Jurkat, Clone E6-1 (cell line): ENCODE results near the gene ANKRD17.
A peak's percentile ranks its signal among the peaks of the same experiment; 100 is the strongest.
"Not testable (repeated sequence)": the region's sequence is repeated elsewhere in the genome, so short reads cannot be mapped to it uniquely, and the experiment has no call there.

Experiments
- DNase-seq: peaks from one replicate; pipeline ENCODE4 v3.0.0-alpha.2; 2011; ENCODE audit warnings: low read depth, low spot score
- H3K4me3 ChIP-seq: 2 replicates; pipeline ENCODE4 v1.5.1; 2011; ENCODE audit warnings: mild to moderate bottlenecking, low read length, control low read depth, moderate library complexity

Gene ANKRD17

GRCh38 chr4:73251384-73251783 lies 7.2 kb downstream of the ANKRD17 start:
- DNase-seq, result no peak
- no peak overlapping the region for H3K4me3 ChIP-seq

- H3K4me3 ChIP-seq, result no peak overlapping the region
- DNase-seq, result no peak
Observed at GRCh38 chr4:73250642-73251041, 8.0 kb downstream of the ANKRD17 start.

GRCh38 chr4:73248821-73249220 lies 9.8 kb downstream of the ANKRD17 start:
- no peak overlapping the region for H3K4me3 ChIP-seq
- DNase-seq, result no peak

DNA sequence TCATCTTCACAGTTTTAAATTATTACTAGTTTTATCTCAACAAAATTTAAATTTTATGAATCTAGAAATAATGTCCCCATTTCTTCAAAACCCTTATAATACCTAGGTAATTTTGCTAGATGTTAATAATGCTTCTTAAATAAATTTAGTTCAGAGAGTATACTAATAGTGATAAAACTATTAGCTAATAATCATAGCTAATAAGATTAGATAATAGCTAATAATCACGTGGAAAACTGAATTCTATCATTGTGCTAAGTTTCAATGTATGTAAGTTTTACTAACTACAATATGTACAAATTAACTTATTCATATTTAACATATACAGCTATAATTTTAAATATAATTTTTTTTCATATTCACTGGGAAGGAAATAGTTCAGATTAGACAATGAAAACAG lies 10.2 kb downstream of the ANKRD17 start:
- H3K4me3 ChIP-seq, result no peak overlapping the region
- no peak for DNase-seq

GRCh38 chr4:73247100-73247499 lies 11.5 kb downstream of the ANKRD17 start:
- H3K4me3 ChIP-seq, result no peak overlapping the region
- no peak for DNase-seq

DNA sequence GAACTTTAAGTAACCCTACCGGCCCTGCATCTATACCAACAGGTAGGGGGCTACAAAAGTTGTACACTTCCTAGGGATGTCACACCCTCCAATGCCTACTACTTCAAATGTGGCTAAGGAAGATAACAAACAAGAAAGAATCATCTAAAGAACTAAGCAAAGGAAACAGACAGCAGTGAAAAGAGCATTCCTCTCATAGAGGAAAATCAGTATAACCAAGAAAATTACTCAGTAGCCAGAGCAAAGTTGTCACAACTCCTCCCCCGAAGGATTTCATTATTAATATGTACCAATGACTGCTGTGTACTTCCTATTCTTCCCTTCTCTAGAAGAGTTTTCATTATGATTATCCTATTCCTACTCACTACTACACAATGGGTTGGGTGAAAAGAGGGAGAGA lies 12.6 kb downstream of the ANKRD17 start:
- H3K4me3 ChIP-seq, result no peak overlapping the region

DNA sequence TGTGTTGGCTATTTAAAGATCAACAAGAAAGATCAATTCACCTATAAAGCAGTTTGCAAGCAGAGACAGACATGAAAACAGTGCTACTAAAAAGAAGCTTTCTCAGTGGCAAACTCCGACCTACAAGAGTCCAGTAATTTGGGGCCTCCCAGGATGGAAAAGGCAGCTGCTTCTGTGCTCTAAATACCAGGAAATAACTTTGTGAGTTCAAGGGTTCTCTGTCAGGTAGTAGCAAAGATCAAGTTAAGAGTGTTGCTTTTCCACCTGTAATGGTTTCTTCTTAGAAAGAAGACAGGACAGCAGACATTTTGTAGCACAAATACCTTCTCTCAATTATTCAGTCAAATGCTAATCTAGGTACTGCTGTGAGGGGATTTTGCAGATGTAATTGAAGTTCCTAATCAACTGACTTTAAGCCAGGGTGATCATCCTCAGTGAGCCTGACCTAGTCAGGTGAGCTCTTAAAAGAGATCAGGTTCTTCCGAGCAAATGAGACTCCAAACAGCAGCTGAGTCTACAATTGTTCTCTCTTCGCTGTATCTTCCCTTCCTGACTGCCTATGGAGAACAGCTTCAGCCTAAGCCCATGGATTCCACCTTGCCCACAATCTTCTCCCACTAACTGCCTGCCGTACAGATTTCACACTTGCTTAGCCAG lies 13.5 kb downstream of the ANKRD17 start:
- H3K4me3 ChIP-seq, result no peak overlapping the region
- DNase-seq, result no peak

More for the DNA sequence above, 12.6 kb downstream of the ANKRD17 start:
- DNase-seq, result no peak

GRCh38 chr4:73237044-73237443 lies 21.6 kb downstream of the ANKRD17 start:
- DNase-seq, result no peak
- H3K4me3 ChIP-seq, result no peak overlapping the region

- H3K4me3 ChIP-seq, result no peak overlapping the region
- no peak for DNase-seq
Observed at GRCh38 chr4:73236151-73236550, 22.4 kb downstream of the ANKRD17 start.

DNA sequence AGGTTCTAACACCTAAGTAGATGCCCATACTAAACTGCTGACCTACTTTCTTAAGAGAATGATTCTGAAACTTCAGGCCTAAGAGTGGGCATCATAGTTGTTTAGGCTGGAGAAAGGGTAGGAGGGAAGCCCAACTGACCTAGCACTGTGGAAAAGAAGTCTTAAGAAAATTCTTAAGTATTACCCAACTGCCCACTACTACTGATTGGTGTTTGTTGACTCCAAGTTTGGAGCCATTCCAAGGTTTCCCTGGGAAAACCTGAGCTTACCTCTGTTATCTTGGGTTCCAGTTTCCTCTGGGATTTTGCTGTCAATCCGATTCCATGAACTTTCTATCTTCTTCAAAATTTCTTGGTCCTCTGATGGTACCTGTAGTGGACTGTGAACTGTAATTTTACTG lies 23.9 kb downstream of the ANKRD17 start:
- H3K4me3 ChIP-seq, result no peak overlapping the region
- DNase-seq, result no peak

- H3K4me3 ChIP-seq, result no peak overlapping the region
- DNase-seq, result no peak
Observed at GRCh38 chr4:73231518-73232487, 26.8 kb downstream of the ANKRD17 start.

DNA sequence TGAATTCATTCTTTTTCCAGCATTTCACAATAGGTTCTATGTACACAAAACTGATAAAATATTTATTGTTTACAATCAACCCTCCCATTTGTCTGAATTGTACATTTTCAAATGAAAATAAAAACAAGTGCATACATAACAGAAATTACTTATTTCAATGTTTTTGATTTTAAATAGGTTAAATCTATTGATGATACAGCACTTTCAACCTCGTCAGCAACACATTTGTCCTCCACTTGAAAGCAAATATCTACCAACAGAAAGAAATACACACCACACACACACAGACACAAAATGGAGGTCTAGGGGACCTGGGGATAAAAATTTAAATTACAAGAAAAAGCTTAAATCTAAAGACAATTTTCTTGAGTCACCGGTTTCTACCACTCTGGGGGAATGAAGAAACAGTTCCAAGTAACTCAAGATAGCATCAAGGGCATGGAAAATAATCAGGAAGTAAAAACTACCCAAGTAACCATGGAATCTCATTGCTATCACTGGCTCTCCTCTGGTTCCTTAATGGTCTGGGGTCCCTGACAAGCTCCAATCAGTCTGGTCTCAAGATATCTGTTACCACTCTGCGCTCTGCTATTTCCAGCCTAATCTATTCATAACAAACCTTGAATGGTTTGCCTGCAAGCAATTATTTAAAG lies 27.6 kb downstream of the ANKRD17 start:
- DNase-seq, result no peak

DNA sequence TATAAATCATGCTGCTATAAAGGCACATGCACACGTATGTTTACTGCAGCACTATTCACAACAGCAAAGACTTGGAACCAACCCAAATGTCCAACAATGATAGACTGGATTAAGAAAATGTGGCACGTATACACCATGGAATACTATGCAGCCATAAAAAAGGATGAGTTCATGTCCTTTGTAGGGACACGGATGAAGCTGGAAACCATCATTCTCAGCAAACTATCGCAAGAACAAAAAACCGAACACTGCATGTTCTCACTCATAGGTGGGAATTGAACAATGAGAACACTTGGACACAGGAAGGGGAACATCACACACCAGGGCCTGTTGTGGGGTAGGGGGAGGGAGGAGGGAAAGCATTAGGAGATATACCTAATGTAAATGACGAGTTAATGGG lies 29.8 kb downstream of the ANKRD17 start:
- H3K4me3 ChIP-seq, DNase-seq: not testable (repeated sequence)

More for the DNA sequence above, 27.6 kb downstream of the ANKRD17 start:
- H3K4me3 ChIP-seq, result no peak overlapping the region

- no peak for DNase-seq
- no peak overlapping the region for H3K4me3 ChIP-seq
Observed at GRCh38 chr4:73224886-73225285, 33.7 kb downstream of the ANKRD17 start.

GRCh38 chr4:73223258-73223650 lies 35.3 kb downstream of the ANKRD17 start:
- H3K4me3 ChIP-seq, result peak overlapping the region; percentile 88
- DNase-seq, result no peak

DNA sequence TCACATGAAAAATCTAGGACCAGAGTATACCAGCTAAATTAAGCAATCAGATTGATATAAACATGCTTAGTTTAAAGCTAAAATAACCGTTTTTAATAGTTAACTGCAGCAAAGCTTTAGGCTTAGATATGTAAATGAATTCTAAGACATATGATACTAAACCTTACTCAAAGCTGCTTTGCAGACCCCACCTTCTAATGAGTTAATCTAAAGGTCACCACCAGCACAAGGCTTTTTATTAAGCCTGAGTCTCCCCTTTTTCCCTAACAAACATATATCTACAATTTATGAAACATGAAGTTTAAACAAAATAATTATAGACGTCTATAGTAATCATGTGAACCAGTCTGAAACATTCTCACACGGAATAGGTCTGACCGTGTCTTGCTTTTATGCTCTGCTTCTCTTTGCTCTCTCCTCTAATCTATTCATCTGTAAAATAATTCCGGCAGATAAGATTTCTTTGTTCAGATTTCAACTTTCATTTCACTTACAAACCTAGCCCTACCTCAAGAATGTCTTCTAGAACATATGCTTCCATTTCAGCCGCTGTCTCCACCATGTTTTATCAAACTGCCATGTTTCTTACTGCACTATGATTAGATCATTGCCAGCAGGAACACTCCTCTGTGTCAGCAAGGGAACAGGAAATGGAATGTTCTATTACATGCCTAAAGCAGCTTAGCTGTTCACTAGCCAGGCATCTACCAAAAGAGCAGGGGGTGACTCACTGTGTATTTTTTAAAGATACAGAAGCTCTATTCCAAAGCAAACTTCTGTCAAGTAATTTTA lies 35.9 kb downstream of the ANKRD17 start:
- H3K4me3 ChIP-seq, result peak overlapping the region; percentile 88
- peak; percentile 94 for DNase-seq

DNA sequence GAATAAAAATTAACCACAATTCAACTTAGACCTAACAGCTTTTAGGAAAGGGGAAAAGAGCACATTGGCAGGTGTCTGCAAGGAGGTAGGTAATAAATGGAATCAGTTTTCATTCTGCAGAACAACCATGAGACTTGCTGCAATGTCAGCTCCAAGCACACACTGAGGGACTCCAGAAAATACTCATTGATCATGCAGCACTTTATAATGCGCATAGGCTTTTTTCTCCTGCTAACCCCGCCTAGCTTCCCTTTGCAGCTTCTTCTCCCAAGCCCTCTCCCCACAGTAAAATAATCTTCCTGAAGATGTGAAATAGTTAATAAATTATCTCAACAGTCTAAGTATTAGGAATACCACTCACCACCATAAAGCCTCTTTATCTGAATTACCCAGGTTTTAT lies 36.9 kb downstream of the ANKRD17 start:
- no peak overlapping the region for H3K4me3 ChIP-seq
- no peak for DNase-seq

DNA sequence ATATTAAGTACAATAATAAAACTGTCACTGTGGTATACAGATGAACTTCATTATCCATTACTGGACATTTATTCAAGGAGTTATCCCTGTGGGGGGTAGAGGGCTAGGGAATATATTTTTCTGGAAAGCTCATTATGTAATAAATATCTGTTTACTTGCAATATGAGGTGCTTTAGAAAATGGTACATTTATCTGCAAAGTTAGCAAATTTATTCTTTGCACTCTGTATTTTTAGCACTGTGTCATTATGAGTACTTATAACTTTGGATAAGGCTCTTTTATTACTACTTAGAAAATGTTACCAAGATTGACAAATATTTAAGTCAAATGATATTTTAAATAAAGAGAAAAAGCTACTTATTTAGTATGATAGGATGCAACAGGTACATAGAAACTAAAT lies 37.8 kb downstream of the ANKRD17 start:
- H3K4me3 ChIP-seq, result no peak overlapping the region
- DNase-seq, result no peak
